HG03432 (cell line): ENCODE results near the gene ERC2.

Experiments
- ATAC-seq: cut with Tn5 transposase; IDR thresholded peaks from one replicate; pipeline ENCODE4 v1.9.1; 2021; ENCODE audit warnings: mild to moderate bottlenecking, moderate library complexity; ENCODE audit not compliant: unreplicated experiment

The ERC2 gene

DNA sequence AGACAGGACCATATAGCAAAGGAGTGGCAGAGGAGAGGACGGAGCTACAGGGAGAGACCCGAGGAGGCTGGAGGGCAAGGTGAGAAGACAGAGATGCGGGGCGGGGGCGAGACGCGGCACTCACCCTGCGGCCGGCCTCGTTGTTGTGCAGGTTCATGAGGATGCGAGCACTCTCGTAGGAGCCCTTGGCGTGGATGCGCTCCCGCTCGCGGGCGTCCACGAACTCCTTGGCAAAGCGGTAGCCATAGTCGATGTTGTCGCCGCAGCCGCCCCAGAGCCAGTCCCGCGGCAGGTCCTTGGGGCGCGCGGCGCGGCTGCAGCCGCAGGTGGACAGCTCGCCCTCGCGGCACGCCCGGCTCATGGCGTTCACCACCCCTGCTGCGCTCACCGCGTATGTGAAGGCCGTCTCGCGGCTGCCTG is 994.0 kb downstream of the ERC2 start:
- no peak for ATAC-seq

DNA sequence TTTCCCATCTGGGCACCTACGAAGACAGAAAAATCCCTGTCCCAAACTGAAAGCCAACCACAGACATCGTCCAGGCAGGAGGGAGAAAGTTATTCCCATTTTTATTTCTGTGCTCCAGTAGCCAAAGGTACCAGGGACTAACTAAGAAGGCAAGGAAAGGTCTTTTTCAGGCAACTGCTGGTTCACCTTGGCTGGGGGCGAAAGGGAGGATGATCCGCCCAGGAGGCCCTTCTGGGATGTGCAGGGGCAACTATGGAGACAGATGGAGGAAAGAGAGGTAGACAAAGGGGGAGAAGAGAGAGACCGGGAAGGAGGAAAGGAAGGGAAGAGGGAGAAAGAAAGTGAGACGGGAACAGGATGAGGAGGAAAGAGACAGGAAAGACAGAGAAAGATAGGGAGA is 994.5 kb downstream of the ERC2 start:
- no peak for ATAC-seq

GRCh38 chr3:55471522-55472280 is 996.6 kb downstream of the ERC2 start:
- no peak for ATAC-seq

GRCh38 chr3:55471084-55471483 is 997.2 kb downstream of the ERC2 start:
- no peak for ATAC-seq

DNA sequence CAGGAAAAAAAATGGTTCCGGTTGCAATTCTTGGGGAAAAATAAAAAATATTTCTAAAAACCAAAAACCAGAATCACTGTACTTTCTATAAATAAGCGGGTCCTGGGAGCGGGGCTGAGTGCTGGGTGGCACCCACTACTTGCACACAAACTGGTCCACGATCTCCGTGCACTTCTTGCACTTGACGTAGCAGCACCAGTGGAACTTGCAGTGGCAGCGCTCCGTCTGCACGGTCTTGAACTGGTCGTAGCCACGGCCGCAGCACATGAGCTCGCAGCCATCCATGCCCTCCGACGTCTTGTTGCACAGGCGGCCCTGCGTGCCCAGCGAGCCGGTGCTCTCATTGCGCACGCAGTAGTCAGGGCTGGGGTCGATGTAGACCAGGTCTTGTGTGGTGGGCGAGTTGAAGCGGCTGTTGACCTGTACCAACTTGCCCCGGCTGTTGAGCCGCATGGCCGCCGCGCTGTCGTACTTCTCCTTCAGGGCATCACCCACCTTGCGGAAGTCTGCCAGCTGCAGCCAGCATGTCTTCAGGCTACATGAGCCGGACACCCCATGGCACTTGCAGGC is 998.2 kb downstream of the ERC2 start:
- ATAC-seq, result no peak

DNA sequence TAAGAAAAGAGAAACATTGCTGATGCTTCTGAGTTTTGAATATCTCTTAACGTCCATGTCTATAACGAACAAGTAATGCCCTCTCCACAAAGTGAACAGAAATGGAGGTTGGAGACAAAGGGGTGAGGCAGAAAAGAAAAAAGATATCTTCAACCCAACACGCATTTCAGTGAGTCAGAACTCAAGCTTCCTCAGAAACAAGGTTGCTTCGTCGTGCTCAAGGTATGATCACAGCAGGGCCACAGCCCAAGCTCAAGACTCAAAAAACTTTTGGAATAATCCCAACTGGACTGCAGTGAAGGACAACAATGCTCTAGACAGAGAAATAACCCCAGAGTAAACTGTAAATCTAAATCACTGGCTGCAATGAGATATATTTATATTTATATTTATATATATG is 1000.0 kb downstream of the ERC2 start:
- ATAC-seq, result no peak

DNA sequence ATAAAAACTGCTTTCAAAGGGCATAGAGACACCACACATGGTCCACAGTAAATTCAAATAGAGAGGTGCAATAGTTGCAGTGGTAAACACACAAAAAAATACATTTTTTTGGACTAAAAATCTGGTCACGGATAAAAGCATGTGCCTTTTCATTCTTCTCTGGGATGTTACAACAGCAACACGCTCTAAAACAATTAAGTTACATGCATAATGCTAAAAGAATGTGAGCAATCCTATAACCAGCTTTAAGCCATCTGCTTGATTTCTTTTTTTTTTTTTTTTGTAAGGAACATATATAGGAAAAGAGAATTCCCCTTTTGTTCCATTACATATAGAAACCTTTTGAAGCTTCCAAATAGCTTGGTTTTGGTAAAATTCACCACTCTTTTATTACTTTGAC is 1001.2 kb downstream of the ERC2 start:
- no peak for ATAC-seq

DNA sequence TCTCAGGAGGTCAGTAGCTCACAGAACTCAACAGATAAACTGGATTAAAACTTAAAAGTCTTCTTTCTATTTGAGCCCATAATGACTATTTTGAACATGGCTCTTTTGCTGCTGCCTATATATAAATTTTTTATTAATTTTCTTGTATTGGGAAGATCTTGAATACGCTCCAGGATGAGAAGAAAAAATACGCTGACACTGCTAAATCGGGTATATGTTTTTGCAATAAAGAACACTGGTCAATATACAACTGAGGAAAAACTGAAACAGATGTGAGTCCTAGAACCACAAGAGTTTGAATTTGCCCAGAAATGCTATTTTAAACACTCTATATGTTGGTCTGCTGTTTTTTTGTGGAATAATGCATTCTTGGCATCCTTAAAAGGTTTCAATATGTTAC is 1001.7 kb downstream of the ERC2 start:
- no peak for ATAC-seq

DNA sequence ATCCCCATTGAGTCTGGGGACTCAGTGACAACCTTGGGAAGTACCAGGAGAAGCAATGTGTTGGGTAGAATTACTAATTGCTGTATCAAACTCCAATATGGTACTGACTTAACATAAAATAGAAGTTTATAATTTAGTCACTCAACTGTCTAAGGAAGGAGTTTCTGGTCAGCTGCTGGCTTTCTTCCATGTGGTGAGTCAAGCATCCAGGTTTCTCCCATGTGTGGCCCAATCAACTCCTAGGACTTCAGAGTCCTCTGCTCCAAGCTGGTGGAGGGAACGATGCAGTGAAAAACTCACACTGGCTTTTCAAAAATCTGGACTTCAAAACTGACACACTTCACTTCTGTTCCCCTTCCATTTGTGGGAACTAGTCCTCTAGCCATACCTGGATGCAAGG is 1006.4 kb downstream of the ERC2 start:
- no peak for ATAC-seq

- ATAC-seq, result no peak
These were observed 1008.4 kb downstream of the ERC2 start for GRCh38 chr3:55459838-55460237.
